GM21717 (cell line): ENCODE measurements around the gene HTR3D.
"Not testable (repeated sequence)": the region's sequence is repeated elsewhere in the genome, so short reads cannot be mapped to it uniquely, and the experiment has no call there.

Experiments
- ATAC-seq: cut with Tn5 transposase; IDR thresholded peaks from one replicate; pipeline ENCODE4 v1.9.1; 2021; ENCODE audit warnings: mild to moderate bottlenecking, moderate library complexity; ENCODE audit not compliant: unreplicated experiment

Gene HTR3D

DNA sequence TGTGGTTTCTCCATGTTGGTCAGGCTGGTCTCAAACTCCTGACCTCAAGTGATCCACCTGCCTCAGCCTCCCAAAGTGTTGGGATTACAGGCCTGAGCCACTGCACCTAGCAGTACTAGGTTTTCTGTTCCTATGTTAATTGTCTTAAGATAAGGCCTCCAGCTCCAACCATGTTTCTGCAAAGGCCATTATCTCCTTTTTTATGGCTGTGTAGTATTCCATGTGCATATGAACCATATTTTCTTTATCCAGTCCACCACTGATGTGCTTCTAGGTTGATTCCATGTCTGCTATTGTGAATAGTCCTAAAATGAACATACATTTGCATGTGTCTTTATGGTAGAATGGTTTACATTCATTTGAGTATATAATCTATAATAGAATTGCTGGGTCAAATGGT, 31.1 kb downstream of the HTR3D start:
- ATAC-seq: no peak

DNA sequence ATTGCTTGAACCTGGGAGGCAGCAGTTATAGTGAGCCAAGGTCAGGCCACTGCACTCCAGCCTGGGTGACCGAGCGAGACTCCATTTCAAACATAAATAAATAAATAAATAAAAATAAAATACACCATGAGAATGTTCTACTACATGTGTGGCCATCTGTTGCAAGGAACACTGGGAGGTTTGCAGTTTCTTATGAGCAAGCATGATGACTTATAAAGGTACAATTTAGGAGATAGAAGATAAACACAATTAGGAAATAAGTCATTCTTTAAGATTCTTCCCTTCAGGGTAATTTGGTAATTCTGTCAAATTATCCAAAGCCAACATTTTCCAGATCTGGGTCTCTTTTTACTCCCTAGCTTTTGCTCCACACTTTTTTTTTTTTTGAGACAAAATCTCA, 34.7 kb downstream of the HTR3D start:
- no peak for ATAC-seq

DNA sequence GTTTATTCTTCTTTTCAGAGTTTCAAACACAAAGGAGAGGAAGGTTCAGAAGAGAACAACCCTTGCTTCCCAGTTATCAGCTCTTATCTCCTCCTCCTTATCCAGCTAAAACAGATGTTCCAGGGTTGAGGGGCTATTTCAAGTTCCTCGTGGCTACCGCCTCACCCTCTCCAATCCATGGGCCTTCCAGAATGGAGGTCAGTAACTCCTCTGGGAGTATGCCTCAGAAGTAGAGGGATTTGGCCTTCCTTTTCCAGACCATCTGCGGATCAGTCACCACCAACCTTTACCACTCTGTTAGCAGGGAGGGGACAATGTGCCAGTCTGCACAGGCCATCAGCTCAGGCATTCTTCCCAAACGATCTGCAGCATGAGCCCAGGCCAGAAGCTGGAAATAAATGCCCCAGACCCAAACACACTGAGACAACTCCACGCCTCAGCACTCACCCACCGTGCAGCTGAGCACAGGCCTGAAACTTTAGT, 36.1 kb downstream of the HTR3D start:
- no peak for ATAC-seq

DNA sequence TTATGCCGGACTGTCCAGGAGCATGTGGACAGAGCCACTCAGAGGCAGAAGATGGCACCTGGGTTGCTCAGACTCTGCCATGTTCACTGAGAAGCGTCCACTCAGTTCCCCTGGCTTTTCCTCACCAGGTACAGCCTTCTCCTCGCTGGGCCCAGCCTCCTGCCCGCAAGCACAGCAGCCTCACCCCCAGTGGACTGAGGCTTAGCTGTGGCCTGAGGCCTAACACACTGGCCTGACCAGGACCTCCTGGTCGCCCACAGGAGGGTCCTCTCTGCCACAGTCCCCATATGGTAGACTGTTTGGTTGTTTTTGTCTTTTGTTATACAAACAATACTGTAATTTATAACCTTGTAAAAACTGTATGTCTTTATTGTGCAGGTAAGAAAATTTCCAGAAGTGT, 36.8 kb downstream of the HTR3D start:
- ATAC-seq: no peak

DNA sequence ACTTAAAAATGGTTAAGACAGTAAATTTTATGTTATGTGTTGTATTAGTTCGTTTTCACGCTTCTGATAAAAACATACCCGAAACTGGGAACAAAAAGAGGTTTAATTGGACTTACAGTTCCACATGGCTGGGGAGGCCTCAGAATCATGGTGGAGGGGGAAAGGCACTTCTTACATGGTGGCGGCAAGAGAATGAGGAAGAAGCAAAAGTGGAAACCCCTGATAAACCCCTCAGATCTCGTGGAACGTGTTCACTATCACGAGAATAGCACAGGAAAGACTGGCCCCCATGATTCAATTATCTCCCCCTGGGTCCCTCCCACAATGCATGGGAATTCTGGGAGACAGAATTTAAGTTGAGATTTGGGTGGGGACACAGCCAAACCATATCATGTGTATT, 39.6 kb downstream of the HTR3D start:
- ATAC-seq: not testable (repeated sequence)

DNA sequence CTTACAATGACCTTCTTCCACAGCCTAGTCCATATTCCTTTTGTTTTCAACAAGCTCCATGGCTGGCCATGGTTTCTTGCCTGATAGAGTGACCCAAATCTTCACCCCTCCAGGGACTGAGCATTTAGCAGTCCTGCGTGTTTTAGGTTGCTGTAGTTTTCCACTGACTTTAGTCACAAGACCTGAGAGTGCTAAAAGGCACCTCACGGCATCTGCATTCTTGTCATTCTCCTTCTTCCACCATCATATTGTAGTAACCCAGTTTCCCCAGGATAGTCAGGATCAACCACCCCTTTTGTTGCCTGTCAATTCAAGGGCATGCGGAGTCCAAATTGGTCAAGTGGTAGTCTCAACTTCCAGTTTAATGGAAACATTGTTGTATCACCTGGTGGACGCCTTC, 42.1 kb downstream of the HTR3D start:
- ATAC-seq: no peak

DNA sequence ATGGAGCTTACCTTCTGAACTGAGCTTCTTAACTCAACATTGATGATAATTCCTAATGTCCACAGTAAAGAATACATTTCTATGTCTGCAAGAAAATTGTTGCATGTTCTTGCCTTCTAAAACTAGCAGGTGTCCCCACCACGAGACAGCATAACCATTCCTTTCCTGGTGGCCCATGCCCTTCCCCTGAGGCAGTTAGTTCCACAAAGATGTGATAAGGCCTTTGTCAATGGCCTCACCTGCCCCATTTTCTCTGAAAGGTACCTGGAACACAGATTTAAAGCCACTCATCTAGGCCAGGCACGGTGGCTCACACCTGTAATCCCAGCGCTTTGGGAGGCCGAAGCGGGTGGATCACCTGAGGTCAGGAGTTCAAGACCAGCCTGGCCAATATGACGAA, 44.4 kb downstream of the HTR3D start:
- ATAC-seq: no peak

DNA sequence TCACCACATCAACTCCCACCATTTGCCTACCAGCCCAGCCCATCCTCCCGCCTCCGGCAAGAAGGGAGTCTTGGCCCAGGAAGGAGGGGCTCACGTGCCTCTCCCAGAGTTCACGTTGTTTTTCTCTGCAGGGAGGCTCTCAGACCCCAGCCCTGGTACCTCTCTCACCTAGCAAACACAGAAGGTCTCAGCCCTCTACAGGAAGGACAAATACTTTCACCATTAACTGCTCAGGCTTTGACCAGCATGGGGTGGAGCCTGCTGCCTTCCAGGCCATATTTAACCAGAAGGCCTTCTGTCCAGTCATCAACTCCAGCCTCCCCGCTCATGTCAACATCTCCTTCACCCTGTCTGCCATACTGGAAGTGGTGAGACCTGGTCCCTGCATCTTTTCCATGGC, 46.3 kb downstream of the HTR3D start:
- no peak for ATAC-seq

DNA sequence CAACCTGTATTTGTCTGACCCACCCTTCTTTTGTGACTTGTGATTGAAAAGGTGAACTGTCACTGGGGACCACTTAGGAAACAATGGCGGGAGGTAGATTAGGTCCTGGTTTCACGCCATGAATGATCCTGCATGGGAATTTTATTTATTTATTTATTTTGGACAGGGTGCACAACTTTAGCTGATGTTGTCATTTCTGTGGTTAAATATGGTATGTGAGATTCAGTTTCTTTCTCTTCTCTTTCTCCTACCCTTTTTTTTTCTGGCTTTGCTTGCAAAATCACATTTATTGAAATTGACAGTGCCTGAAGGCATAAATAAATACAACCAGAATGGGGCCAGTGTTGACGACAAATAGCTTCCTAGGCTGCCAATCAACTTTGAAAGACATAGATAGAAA, 47.3 kb downstream of the HTR3D start:
- ATAC-seq: no peak

DNA sequence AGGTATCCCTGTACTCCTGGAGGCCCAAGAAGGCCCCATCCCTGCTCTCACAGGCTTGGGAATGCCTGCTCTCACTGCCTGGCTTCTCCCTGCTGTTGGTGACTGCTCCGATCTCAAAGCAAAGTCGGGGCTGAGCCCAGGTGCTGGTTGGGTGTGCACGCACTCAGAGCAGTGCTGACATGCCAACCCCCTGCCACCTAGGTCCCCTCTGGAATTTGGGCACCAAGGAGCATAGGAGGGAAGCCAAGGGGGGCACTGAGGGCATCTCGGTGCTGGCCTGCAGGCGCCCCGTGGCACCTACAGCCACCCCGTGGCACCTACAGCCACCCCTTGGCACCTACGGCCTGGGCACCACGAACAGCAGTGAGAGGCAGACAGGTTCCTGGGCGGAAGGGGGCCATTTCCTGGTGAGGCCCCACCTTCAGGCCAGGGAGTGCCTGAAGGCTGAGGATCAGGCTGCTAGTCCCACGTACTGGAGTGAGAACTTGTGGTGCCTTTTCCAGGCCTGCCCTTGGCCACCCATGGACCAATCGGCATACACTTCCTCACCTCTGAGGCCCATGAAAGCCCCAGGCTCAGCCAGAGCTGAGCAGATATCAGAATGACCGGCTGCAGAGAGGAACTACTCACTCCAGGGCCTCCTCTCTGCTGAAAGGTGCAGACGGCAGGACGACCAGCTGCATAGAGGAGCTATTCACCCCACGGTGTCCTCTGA, 49.7 kb downstream of the HTR3D start:
- no peak for ATAC-seq

DNA sequence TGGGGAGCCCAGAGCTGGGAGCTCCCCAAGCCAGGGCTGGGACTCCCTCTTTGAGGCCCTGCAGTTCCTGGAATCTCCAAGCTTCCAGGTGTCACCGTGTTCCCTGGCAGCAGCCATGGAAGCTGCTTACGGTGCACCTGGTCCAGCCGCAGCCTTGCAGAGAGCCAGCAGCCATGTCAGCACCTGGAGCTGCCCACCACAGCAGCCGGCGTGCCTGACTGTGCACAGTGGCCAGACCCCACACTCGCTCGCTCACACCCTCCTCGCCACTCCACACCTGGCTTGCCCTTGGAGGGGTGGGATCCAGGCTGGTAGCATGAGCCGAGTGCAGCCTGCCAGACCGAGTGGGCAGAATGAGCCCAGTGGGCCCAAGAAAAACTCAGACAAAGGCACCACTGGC, 50.5 kb downstream of the HTR3D start:
- ATAC-seq: no peak

DNA sequence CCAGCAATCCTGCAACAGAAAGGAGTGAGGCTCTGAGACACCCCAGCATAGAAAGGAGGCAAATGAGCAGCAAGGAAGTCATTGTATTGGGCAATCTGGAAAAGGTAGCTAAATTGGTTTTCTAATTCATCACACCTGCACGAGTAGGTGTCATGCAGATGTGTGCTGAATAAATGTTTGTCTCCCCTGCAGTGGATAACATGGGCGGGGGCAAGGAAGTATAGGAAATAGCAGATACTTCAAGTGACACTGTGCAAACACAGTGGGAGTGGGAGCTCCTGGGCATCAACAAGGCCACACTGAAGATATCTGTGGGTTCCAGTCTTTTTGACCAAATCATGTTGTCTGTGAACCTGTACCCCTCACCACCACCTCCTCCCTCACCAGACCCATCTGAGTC, 50.9 kb downstream of the HTR3D start:
- no peak for ATAC-seq

DNA sequence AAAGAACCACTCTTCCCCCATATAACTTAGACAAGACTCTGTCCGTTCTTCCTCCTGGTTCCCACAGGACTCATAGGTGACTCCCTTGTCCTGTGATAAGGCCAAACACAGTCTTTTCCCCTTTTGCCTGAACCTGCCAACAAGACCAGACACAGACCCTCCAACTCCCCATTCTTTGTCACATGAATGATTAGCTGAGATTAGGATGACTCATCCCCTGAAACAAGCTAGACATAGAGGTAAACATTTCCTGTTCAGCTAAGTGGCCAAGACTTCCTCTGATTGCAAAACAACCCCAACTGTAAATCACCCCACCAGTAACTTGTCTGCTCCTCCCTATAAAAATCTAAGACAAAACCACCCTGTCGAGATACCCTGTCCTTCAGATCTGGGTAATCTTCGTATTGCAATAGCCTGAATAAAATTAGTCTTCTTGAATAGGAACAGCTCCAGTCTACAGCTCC, 53.9 kb downstream of the HTR3D start:
- ATAC-seq: no peak
